DMS79 treated with DMSO at 0.1 percent for 48 hours (cell line): ENCODE data around the gene CLASRP.

Experiments
- DNase-seq: peaks from one replicate; lab custom pipeline; 2025; lab: John Stamatoyannopoulos, UW

Gene CLASRP

GRCh38 chr19:45063851-45064801 is 25.3 kb downstream of the CLASRP start:
- DNase-seq: no peak

GRCh38 chr19:45066921-45067661 is 28.2 kb downstream of the CLASRP start:
- DNase-seq: no peak

- no peak for DNase-seq
Measured at GRCh38 chr19:45068041-45068440, 29.2 kb downstream of the CLASRP start.

- no peak for DNase-seq
Measured at GRCh38 chr19:45069056-45069455, 30.2 kb downstream of the CLASRP start.

GRCh38 chr19:45070214-45070613 is 31.4 kb downstream of the CLASRP start:
- no peak for DNase-seq

- DNase-seq: no peak
Measured at GRCh38 chr19:45070861-45071544, 32.2 kb downstream of the CLASRP start.

- DNase-seq: no peak
Measured at GRCh38 chr19:45071545-45071938, 32.7 kb downstream of the CLASRP start.

GRCh38 chr19:45071969-45072790 is 33.3 kb downstream of the CLASRP start:
- no peak for DNase-seq

- DNase-seq: no peak
Measured at GRCh38 chr19:45074744-45075300, 36.0 kb downstream of the CLASRP start.

GRCh38 chr19:45075301-45076028 is 36.6 kb downstream of the CLASRP start:
- peak; percentile 31 for DNase-seq

GRCh38 chr19:45076029-45076850 is 37.4 kb downstream of the CLASRP start, which contains the start of gene ZNF296:
TSS of gene ZNF296 (minus strand) at chr19:45076478. CDS start at chr19:45076373, 105 bp downstream.
- peak; percentile 53 for DNase-seq

- DNase-seq: no peak
Measured at GRCh38 chr19:45076851-45077730, 38.2 kb downstream of the CLASRP start.

GRCh38 chr19:45078390-45079062 is 39.7 kb downstream of the CLASRP start:
- no peak for DNase-seq

- peak; percentile 59 for DNase-seq
Measured at GRCh38 chr19:45079063-45079910, 40.4 kb downstream of the CLASRP start, which contains the start of gene GEMIN7. TSS of gene GEMIN7 (plus strand) at chr19:45079260. CDS start at chr19:45090115, 10,855 bp downstream.

GRCh38 chr19:45079911-45080370 is 41.1 kb downstream of the CLASRP start:
- DNase-seq: no peak

- DNase-seq: no peak
Measured at GRCh38 chr19:45082170-45082569, 43.3 kb downstream of the CLASRP start.

- DNase-seq: no peak
Measured at GRCh38 chr19:45086480-45086879, 47.6 kb downstream of the CLASRP start.
